K562 (cell line): ENCODE data around the gene MEIS1. TPM values are rescaled to one million over a fixed set of nuclear protein-coding genes. Genes with fewer than 3 reads are reported as not detected.

ENCODE experiments used
- MCM2 ChIP-seq: fragments of 450-650 bp; IDR thresholded peaks from 2 replicates; pipeline ENCODE4 v1.6.1; 2017; ENCODE audit warnings: low read depth, mild to moderate bottlenecking
- MGA ChIP-seq: fragments of 450-650 bp; IDR thresholded peaks from 2 replicates; pipeline ENCODE4 v1.6.1; 2016; ENCODE audit warnings: mild to moderate bottlenecking, moderate library complexity
- MYNN ChIP-seq, 2 experiments: sonication (generic); formaldehyde crosslinking in 1 of 2; IDR thresholded peaks; 2 replicates each; pipeline versions ENCODE4 v1.5.0 to v1.6.1; 2016 to 2020; ENCODE audit warnings: antibody characterized with exemption in 1 of 2, missing genetic modification reagents in 1 of 2
- RCOR1 ChIP-seq, 2 experiments: IDR thresholded peaks; 2 replicates each; pipeline ENCODE4 v1.6.1; 2012; ENCODE audit warnings: low read depth in 2 of 2, low read length in 2 of 2, borderline replicate concordance in 1 of 2, improper control_type of control experiment in 1 of 2
- ZC3H4 ChIP-seq: sonication (generic); formaldehyde crosslinking; IDR thresholded peaks from 2 replicates; pipeline ENCODE4 v1.9.0; 2021; ENCODE audit warnings: missing genetic modification reagents, borderline replicate concordance
- ZFP91 ChIP-seq: sonication (generic); formaldehyde crosslinking; IDR thresholded peaks from 2 replicates; pipeline ENCODE4 v1.8.0; 2022; ENCODE audit warnings: mild to moderate bottlenecking, missing genetic modification reagents
- ZNF518B ChIP-seq: fragments of 250-450 bp; sonication (Bioruptor Pico); IDR thresholded peaks from 2 replicates; pipeline ENCODE4 v1.5.0; 2021; ENCODE audit warnings: mild to moderate bottlenecking, moderate library complexity
- polyA plus RNA-seq, 8 experiments: library from polyadenylated mRNA; depleted of rRNA in 4 of 8; stranded (reverse) in 5 of 8; unstranded in 3 of 8; fragments of >200 nt; fragmentation: Nextera tagmentation in 2 of 8; fragmentation: Illumina TruSeq in 1 of 8; extraction: Ambion mirVana in 2 of 8; extraction: Trizol in 1 of 8; gene quantifications; 2 replicates each; pipeline versions ENCODE4 v1.2.1 to v1.2.3, GENCODE V29; 2011 to 2014; ENCODE audit warnings: inconsistent platforms in 1 of 8, missing spikeins in 1 of 8
- total RNA-seq, 7 experiments: library from RNA; depleted of rRNA in 6 of 7; stranded (reverse); fragments of >200 nt in 6 of 7; fragmentation: Illumina TruSeq in 2 of 7; extraction: Trizol in 2 of 7; gene quantifications; 2 replicates each; pipeline versions ENCODE4 v1.2.1 to v1.2.3, GENCODE V29; 2011 to 2021; ENCODE audit warnings: low replicate concordance in 1 of 7

The MEIS1 gene
- total and polyA plus RNA-seq, 9 of the 15 experiments (the other 6 are each of a cell fraction or from before 2014, with no cell fraction given), result 2.3 to 9.0 (median 5.9) TPM

GRCh38 chr2:66434679-66435548 is at the start of gene MEIS1 (continued):
- TF ChIP-seq ZNF518B (CRISPR knock-in tag), result no peak
- TF ChIP-seq MCM2, result no peak
- peak; percentile 52 for TF ChIP-seq MGA
- peak; percentile 79 for TF ChIP-seq ZFP91 (CRISPR knock-in tag)
- TF ChIP-seq RCOR1 (IDR thresholded peaks at IDR 0.05; ENCODE audit: borderline replicate concordance in 1 of 2, low read depth in 2 of 2, low read length in 2 of 2), result peak; percentile 39 to 88; a peak in 3 of 4 replicates
- no peak for TF ChIP-seq ZC3H4 (CRISPR knock-in tag)
- peak; percentile 95 for TF ChIP-seq MYNN (IDR thresholded peaks at IDR 0.05)
- no peak for TF ChIP-seq MYNN (CRISPR knock-in tag; IDR thresholded peaks at IDR 0.05)
